Large intestine (tissue), 3 donors: Measurements from ENCODE around the gene ABCC2. TPM values are rescaled to one million over a fixed set of nuclear protein-coding genes. Genes with fewer than 3 reads are reported as not detected.
"Not testable (repeated sequence)": the region's sequence is repeated elsewhere in the genome, so short reads cannot be mapped to it uniquely, and the experiment has no call there.

ENCODE experiments used
- DNase-seq, 2 donors: peaks; one replicate each; pipeline versions ENCODE4 v3.0.0 to v3.0.0-alpha.2; 2013
- H3K27ac ChIP-seq: one replicate; pipeline ENCODE4 v1.5.1; 2013; ENCODE audit warnings: low read length
- H3K27me3 ChIP-seq: 2 replicates; pipeline ENCODE4 v1.6.1; 2013; ENCODE audit warnings: low read length; ENCODE audit not compliant: control insufficient read depth, insufficient read depth
- H3K36me3 ChIP-seq: 2 replicates; pipeline ENCODE4 v1.6.1; 2013; ENCODE audit warnings: low read length; ENCODE audit not compliant: control insufficient read depth, insufficient read depth
- H3K4me1 ChIP-seq: one replicate; pipeline ENCODE4 v1.6.1; 2013; ENCODE audit warnings: low read length; ENCODE audit not compliant: control insufficient read depth, insufficient read depth
- H3K4me3 ChIP-seq: one replicate; pipeline ENCODE4 v1.5.1; 2013; ENCODE audit warnings: low read length
- H3K9me3 ChIP-seq: one replicate; pipeline ENCODE4 v1.6.1; 2013; ENCODE audit warnings: mild to moderate bottlenecking, low read depth, low read length, moderate library complexity; ENCODE audit not compliant: control insufficient read depth
- WGBS: methylation state at CpG from one replicate; pipeline ENCODE4 v1.1.5; 2013; ENCODE audit warnings: low lambda C conversion rate; ENCODE audit not compliant: insufficient coverage; 5-methylcytosine and 5-hydroxymethylcytosine counted together
- polyA plus RNA-seq: library from polyadenylated mRNA; unstranded; fragments of 120-200 nt; gene quantifications from one replicate; pipeline ENCODE4 v1.2.1, GENCODE V29; 2013

The ABCC2 gene
- polyA plus RNA-seq, 1 donor: 94.3 TPM

- Histone ChIP-seq H3K27ac (no peak overlapping the region), H3K9me3 (no peaks in the 10 kb centered on the region), H3K4me3 (no peak overlapping the region), H3K27me3 (no peaks in the 10 kb centered on the region), H3K4me1 (no peaks in the 10 kb centered on the region), H3K36me3 (peaks cover 93% of the 10 kb centered on the region)
- no peak for DNase-seq
- no CpG with 5 or more reads among the region's 5 CpGs for WGBS
Observed at GRCh38 chr10:99881371-99881770, 98.9 kb downstream of the ABCC2 start.

- Histone ChIP-seq H3K4me1 (no peaks in the 10 kb centered on the region), H3K36me3 (peaks cover 90% of the 10 kb centered on the region), H3K4me3 (no peak overlapping the region), H3K27ac (no peak overlapping the region), H3K27me3 (no peaks in the 10 kb centered on the region), H3K9me3 (no peaks in the 10 kb centered on the region)
- DNase-seq: no peak
- 80% methylated on average over 1 of the region's 2 CpGs for WGBS
Observed at GRCh38 chr10:99883523-99883922, 101.1 kb downstream of the ABCC2 start.

GRCh38 chr10:99888622-99889021 lies 106.2 kb downstream of the ABCC2 start:
- no peak overlapping the region for H3K4me3 ChIP-seq
- H3K36me3 ChIP-seq: peaks cover 69% of the 10 kb centered on the region
- H3K27me3 ChIP-seq: no peaks in the 10 kb centered on the region
- H3K9me3 ChIP-seq: no peaks in the 10 kb centered on the region
- H3K27ac ChIP-seq: no peak overlapping the region
- WGBS: no CpG with 5 or more reads among the region's 4 CpGs
- H3K4me1 ChIP-seq: no peaks in the 10 kb centered on the region
- no peak for DNase-seq

GRCh38 chr10:99894613-99895012 lies 112.2 kb downstream of the ABCC2 start:
- 100% methylated on average over 2 of the region's 4 CpGs for WGBS
- Histone ChIP-seq H3K27me3 (no peaks in the 10 kb centered on the region), H3K27ac (no peak overlapping the region), H3K9me3 (no peaks in the 10 kb centered on the region), H3K4me1 (no peaks in the 10 kb centered on the region), H3K4me3 (no peak overlapping the region), H3K36me3 (peaks cover 76% of the 10 kb centered on the region)
- no peak for DNase-seq

- DNase-seq, H3K27me3 ChIP-seq, H3K27ac ChIP-seq, H3K4me1 ChIP-seq, H3K9me3 ChIP-seq, H3K4me3 ChIP-seq: not testable (repeated sequence)
- peaks cover 78% of the 10 kb centered on the region for H3K36me3 ChIP-seq
- no CpG with 5 or more reads among the region's 9 CpGs for WGBS
Observed at GRCh38 chr10:99895066-99895465, 112.6 kb downstream of the ABCC2 start.

- Histone ChIP-seq H3K36me3 (peaks cover 78% of the 10 kb centered on the region), H3K4me3 (no peak overlapping the region), H3K27ac (no peak overlapping the region), H3K27me3 (no peaks in the 10 kb centered on the region), H3K9me3 (no peaks in the 10 kb centered on the region), H3K4me1 (no peaks in the 10 kb centered on the region)
- no peak for DNase-seq
- no CpG with 5 or more reads among the region's 9 CpGs for WGBS
Observed at GRCh38 chr10:99895867-99896266, 113.4 kb downstream of the ABCC2 start.

Other genes starting within 250 kb of the ABCC2 start
- 22.1 TPM for gene NKX2-3, start 249.7 kb upstream of the ABCC2 start, polyA plus RNA-seq
- 50.1 TPM for gene SLC25A28, start 162.2 kb upstream of the ABCC2 start, polyA plus RNA-seq
- 56.2 TPM for gene ENTPD7, start 123.1 kb upstream of the ABCC2 start, polyA plus RNA-seq
- gene COX15, start 50.5 kb upstream of the ABCC2 start, polyA plus RNA-seq: 46.0 TPM
- gene CUTC, start 50.4 kb upstream of the ABCC2 start, polyA plus RNA-seq: 26.4 TPM
- 41.7 TPM for gene DNMBP, start 227.3 kb downstream of the ABCC2 start, polyA plus RNA-seq